CD14-positive monocyte (primary cell): ENCODE data around the gene PRAMEF13. TPM values are rescaled to one million over a fixed set of nuclear protein-coding genes. Genes with fewer than 3 reads are reported as not detected.
"Not testable (repeated sequence)": the region's sequence is repeated elsewhere in the genome, so short reads cannot be mapped to it uniquely, and the experiment has no call there.

ENCODE experiments used
- DNase-seq, 3 donors: peaks; one replicate each; pipeline ENCODE4 v3.0.0-alpha.2; 2011 to 2022
- H2AFZ ChIP-seq: 2 replicates; pipeline ENCODE4 v1.6.0; 2012; ENCODE audit warnings: mild to moderate bottlenecking, low read depth, low read length, inconsistent platforms; ENCODE audit not compliant: insufficient read depth, poor library complexity, severe bottlenecking
- H3K27ac ChIP-seq, 2 donors: 1 replicate in 1 of 2; 2 replicates in 1 of 2; pipeline ENCODE4 v1.5.1; 2012 to 2013; ENCODE audit warnings: low read length in 2 of 2, control low read depth in 1 of 2, inconsistent platforms in 1 of 2, low read depth in 1 of 2, mild to moderate bottlenecking in 1 of 2
- H3K27me3 ChIP-seq, 2 donors: one replicate each; pipeline versions ENCODE4 v1.6.0 to v1.6.1; 2011 to 2013; ENCODE audit warnings: low read length in 2 of 2; ENCODE audit not compliant: control insufficient read depth in 2 of 2, insufficient read depth in 2 of 2
- H3K36me3 ChIP-seq, 2 donors: replicated peaks in 1 of 2; 1 replicate in 1 of 2; 2 replicates in 1 of 2; pipeline versions ENCODE4 v1.5.1 to v1.6.1; 2012 to 2013; ENCODE audit warnings: low read length in 2 of 2, control low read depth in 1 of 2, inconsistent platforms in 1 of 2, mild to moderate bottlenecking in 1 of 2; ENCODE audit not compliant: insufficient read depth in 2 of 2, control insufficient read depth in 1 of 2
- H3K4me1 ChIP-seq, 2 donors: 1 replicate in 1 of 2; 2 replicates in 1 of 2; pipeline versions ENCODE4 v1.5.1 to v1.6.1; 2012 to 2013; ENCODE audit warnings: low read length in 2 of 2, control low read depth in 1 of 2, inconsistent platforms in 1 of 2, mild to moderate bottlenecking in 1 of 2, moderate library complexity in 1 of 2; ENCODE audit not compliant: insufficient read depth in 2 of 2, control insufficient read depth in 1 of 2
- H3K4me2 ChIP-seq: replicated peaks from 2 replicates; pipeline ENCODE3; 2012; ENCODE audit warnings: low read length, moderate library complexity, mild to moderate bottlenecking; ENCODE audit not compliant: poor library complexity, severe bottlenecking; ENCODE audit errors: extremely low read depth
- H3K4me3 ChIP-seq, 3 experiments: fragments of 200-600 bp in 1 of 3; sonication (generic) in 1 of 3; replicated peaks in 1 of 3; 1 replicate in 2 of 3; 2 replicates in 1 of 3; pipeline ENCODE4 v1.5.1; 2011 to 2013; ENCODE audit warnings: low read length in 3 of 3, mild to moderate bottlenecking in 3 of 3, control low read depth in 2 of 3, low read depth in 2 of 3, inconsistent platforms in 1 of 3, moderate library complexity in 1 of 3
- H3K79me2 ChIP-seq: 2 replicates; pipeline ENCODE4 v1.6.0; 2012; ENCODE audit warnings: mild to moderate bottlenecking, control low read depth, inconsistent platforms, low read length, moderate library complexity; ENCODE audit not compliant: insufficient read depth
- H3K9ac ChIP-seq: 2 replicates; pipeline ENCODE4 v1.6.0; 2017; ENCODE audit warnings: low read length, mild to moderate bottlenecking; ENCODE audit not compliant: insufficient read depth, poor library complexity, severe bottlenecking
- H3K9me3 ChIP-seq, 2 donors: replicated peaks in 1 of 2; 1 replicate in 1 of 2; 2 replicates in 1 of 2; pipeline versions ENCODE4 v1.5.1 to v1.6.1; 2012 to 2013; ENCODE audit warnings: low read length in 2 of 2, control low read depth in 1 of 2; ENCODE audit not compliant: control insufficient read depth in 1 of 2, insufficient read depth in 1 of 2
- H4K20me1 ChIP-seq: 2 replicates; pipeline ENCODE4 v1.6.0; 2012; ENCODE audit warnings: mild to moderate bottlenecking, low read length, control low read depth, moderate library complexity; ENCODE audit not compliant: insufficient read depth
- H3K27ac Mint-ChIP-seq, 7 donors: one replicate each; pipeline ENCODE4 v1.8.0; 2020; ENCODE audit warnings: mild to moderate bottlenecking in 7 of 7, mixed read lengths in 7 of 7, moderate library complexity in 6 of 7, inconsistent platforms in 2 of 7
- H3K27me3 Mint-ChIP-seq, 3 donors: one replicate each; pipeline ENCODE4 v1.8.0; 2021 to 2022; ENCODE audit warnings: low read depth in 3 of 3, mild to moderate bottlenecking in 3 of 3, mixed read lengths in 3 of 3, moderate library complexity in 3 of 3, inconsistent platforms in 1 of 3
- H3K36me3 Mint-ChIP-seq, 2 donors: one replicate each; pipeline ENCODE4 v1.8.0; 2020; ENCODE audit warnings: mixed read lengths in 2 of 2, inconsistent platforms in 1 of 2, mild to moderate bottlenecking in 1 of 2
- H3K4me1 Mint-ChIP-seq: one replicate; pipeline ENCODE4 v1.8.0; 2020; ENCODE audit warnings: mild to moderate bottlenecking, mixed read lengths
- H3K4me3 Mint-ChIP-seq, 2 donors: one replicate each; pipeline ENCODE4 v1.8.0; 2020; ENCODE audit warnings: mild to moderate bottlenecking in 2 of 2, mixed read lengths in 2 of 2, moderate library complexity in 1 of 2
- H3K9me3 Mint-ChIP-seq, 7 donors: one replicate each; pipeline ENCODE4 v1.8.0; 2020 to 2022; ENCODE audit warnings: mixed read lengths in 7 of 7, mild to moderate bottlenecking in 6 of 7, moderate library complexity in 6 of 7, inconsistent platforms in 2 of 7
- WGBS: methylation state at CpG from one replicate; pipeline ENCODE4 v1.1.5; 2013; ENCODE audit warnings: missing lambda C conversion rate; ENCODE audit not compliant: insufficient coverage; 5-methylcytosine and 5-hydroxymethylcytosine counted together
- intact Hi-C, 2 donors: fragments of 100-400 bp; cut with micrococcal nuclease; formaldehyde crosslinking; loops; one replicate each; pipeline versions ENCODE4 v1.15.0 to v1.15.1; 2023
- polyA plus RNA-seq, 3 donors: library from polyadenylated mRNA; depleted of rRNA in 1 of 3; unstranded in 2 of 3; stranded (reverse) in 1 of 3; fragments of 300-500 nt in 2 of 3; fragments of >200 nt in 1 of 3; fragmentation: Illumina TruSeq in 2 of 3; gene quantifications; 1 replicate in 2 of 3; 2 replicates in 1 of 3; pipeline ENCODE4 v1.2.3, GENCODE V29; 2012 to 2021
- TF ChIP-seq, protein P1 (sequence below): fragments of 200-600 bp; IDR thresholded peaks from one replicate; pipeline ENCODE4 v1.8.0; 2022; ENCODE audit warnings: antibody characterized with exemption, mild to moderate bottlenecking

PRAMEF13 gene
- polyA plus RNA-seq, 3 donors = not detected

DNA sequence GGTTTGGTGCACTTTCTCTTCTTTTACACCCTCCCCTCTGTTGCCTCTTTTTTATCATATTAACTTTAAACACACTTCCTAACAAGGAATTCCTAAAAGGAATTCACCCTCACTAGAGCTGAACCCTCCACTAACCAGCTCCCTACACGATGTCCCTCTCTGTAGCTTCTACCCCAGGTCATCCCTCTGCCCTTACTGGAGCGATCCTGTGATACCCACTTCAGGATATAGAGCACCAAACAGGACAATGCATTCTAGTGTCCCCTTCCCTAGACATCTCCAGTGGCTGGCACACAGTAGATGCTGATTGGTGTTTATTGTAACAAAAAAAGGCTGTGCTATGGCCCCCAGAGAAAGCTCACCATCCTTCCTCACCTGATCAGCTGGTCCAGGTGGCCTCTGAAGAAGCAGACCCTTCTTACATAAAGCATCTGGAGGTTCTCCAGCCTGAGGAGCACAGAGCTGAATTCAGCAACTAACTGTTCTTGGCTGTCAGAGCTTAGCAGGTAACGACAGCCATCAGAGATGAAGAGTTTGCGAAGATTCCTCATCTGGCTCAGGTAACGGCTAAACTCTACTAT lies 23.4 kb upstream of the PRAMEF13 start:
- H3K27ac Mint-ChIP-seq = no peak overlapping the region
- no peak overlapping the region for H2AFZ ChIP-seq
- H3K9me3 Mint-ChIP-seq = no peaks in the 10 kb centered on the region
- H3K27me3 Mint-ChIP-seq = peaks cover 0 to 6% (median 3%) of the 10 kb centered on the region in 3 donors
- no peaks in the 10 kb centered on the region for H3K27me3 ChIP-seq
- H3K4me2 ChIP-seq = no peak overlapping the region
- TF ChIP-seq, protein P1, sequence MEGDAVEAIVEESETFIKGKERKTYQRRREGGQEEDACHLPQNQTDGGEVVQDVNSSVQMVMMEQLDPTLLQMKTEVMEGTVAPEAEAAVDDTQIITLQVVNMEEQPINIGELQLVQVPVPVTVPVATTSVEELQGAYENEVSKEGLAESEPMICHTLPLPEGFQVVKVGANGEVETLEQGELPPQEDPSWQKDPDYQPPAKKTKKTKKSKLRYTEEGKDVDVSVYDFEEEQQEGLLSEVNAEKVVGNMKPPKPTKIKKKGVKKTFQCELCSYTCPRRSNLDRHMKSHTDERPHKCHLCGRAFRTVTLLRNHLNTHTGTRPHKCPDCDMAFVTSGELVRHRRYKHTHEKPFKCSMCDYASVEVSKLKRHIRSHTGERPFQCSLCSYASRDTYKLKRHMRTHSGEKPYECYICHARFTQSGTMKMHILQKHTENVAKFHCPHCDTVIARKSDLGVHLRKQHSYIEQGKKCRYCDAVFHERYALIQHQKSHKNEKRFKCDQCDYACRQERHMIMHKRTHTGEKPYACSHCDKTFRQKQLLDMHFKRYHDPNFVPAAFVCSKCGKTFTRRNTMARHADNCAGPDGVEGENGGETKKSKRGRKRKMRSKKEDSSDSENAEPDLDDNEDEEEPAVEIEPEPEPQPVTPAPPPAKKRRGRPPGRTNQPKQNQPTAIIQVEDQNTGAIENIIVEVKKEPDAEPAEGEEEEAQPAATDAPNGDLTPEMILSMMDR = no peak
- H3K27ac ChIP-seq = no peak overlapping the region
- no peaks in the 10 kb centered on the region for H4K20me1 ChIP-seq
- no peaks in the 10 kb centered on the region for H3K36me3 ChIP-seq
- H3K79me2 ChIP-seq = no peaks in the 10 kb centered on the region
- no peak overlapping the region for H3K4me3 ChIP-seq
- H3K36me3 Mint-ChIP-seq = no peaks in the 10 kb centered on the region
- H3K4me1 ChIP-seq = no peaks in the 10 kb centered on the region
- intact Hi-C loops = no loop called here
- no peaks in the 10 kb centered on the region for H3K9me3 ChIP-seq
- no peak for DNase-seq
- H3K9ac ChIP-seq = no peak overlapping the region
- WGBS = 87% methylated on average over 4 of the region's 5 CpGs
- H3K4me1 Mint-ChIP-seq = no peaks in the 10 kb centered on the region
- no peak overlapping the region for H3K4me3 Mint-ChIP-seq

DNA sequence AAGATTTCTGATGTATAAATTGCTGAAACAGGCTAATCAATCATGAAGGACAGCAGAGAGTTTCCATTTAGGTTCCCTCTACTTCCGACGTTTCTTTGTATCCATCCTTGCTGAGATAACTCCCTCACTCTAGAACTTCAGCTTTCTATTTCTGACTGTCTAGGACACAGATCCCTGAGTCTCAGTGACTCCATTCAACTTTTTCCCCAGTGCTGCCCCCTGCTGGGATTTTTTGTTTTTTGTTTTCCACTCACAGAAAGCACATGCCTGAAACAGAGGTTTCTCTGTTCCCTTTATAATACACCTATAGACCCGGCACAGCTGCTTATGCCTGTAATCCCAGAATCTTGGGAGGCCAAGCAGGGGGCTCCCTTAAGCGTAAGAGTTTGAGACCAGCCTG lies 21.6 kb upstream of the PRAMEF13 start:
- H3K4me1 ChIP-seq, intact Hi-C loops, H3K36me3 Mint-ChIP-seq, H3K36me3 ChIP-seq, H3K4me1 Mint-ChIP-seq, DNase-seq, H3K4me3 Mint-ChIP-seq, H3K4me3 ChIP-seq, H3K9ac ChIP-seq, H4K20me1 ChIP-seq, H2AFZ ChIP-seq, H3K27ac ChIP-seq, H3K4me2 ChIP-seq, H3K27ac Mint-ChIP-seq, H3K9me3 Mint-ChIP-seq, H3K27me3 ChIP-seq, H3K9me3 ChIP-seq, H3K27me3 Mint-ChIP-seq, H3K79me2 ChIP-seq: not testable (repeated sequence)
- no CpG with 5 or more reads among the region's 4 CpGs for WGBS

DNA sequence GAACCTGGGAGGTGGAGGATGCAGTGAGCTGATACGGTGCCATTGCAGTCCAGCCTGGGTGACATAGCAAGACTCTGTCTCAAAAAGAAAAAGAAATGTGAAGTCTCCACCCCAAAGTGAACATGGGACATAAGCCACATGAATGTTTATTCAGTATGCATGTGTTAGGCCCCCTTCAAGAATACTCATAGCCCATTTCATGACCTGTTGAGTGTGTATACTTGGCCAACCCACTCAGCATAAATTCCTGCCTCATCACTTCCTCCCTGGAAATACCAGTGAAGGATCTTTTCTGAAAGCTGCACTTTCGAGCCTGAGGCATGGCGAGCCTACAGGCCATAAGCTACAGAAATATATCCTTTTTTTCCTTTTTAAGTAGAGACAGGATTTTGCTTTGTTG lies 18.0 kb upstream of the PRAMEF13 start:
- H3K36me3 Mint-ChIP-seq, H3K27me3 ChIP-seq, H3K27ac ChIP-seq, H3K27ac Mint-ChIP-seq, H3K4me1 ChIP-seq, H2AFZ ChIP-seq, H3K4me1 Mint-ChIP-seq, H3K4me3 Mint-ChIP-seq, H3K36me3 ChIP-seq, H3K9me3 ChIP-seq, H4K20me1 ChIP-seq, DNase-seq, H3K9ac ChIP-seq, H3K27me3 Mint-ChIP-seq, H3K4me3 ChIP-seq, H3K79me2 ChIP-seq, H3K4me2 ChIP-seq, H3K9me3 Mint-ChIP-seq, intact Hi-C loops: not testable (repeated sequence)
- no CpG with 5 or more reads among the region's 3 CpGs for WGBS

DNA sequence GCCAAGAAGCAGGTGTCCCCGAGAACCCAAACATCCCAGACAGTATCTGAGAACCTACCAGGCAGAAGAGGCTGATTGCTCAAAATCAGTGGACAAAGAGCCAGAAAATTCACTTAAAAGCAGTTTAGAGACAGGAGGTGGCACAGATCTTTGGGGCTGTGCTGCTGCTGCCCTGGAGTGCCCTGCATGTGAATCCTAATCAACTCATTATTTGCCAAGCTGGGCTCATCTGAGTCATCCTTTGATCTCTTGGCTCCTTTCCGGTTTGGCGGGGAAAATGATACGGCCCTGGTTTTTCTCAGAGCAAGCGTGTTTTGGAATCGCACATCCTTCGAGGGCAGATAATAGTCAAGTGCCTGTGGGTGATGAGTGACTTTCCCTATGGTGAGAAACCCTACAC lies 15.4 kb upstream of the PRAMEF13 start:
- no CpG with 5 or more reads among the region's 7 CpGs for WGBS
- H3K36me3 ChIP-seq, H3K4me3 Mint-ChIP-seq, H3K27me3 ChIP-seq, H3K27ac Mint-ChIP-seq, H3K4me2 ChIP-seq, H3K9me3 Mint-ChIP-seq, H2AFZ ChIP-seq, H3K79me2 ChIP-seq, H3K4me3 ChIP-seq, DNase-seq, H3K27me3 Mint-ChIP-seq, H3K9ac ChIP-seq, H3K4me1 ChIP-seq, H3K36me3 Mint-ChIP-seq, intact Hi-C loops, H3K4me1 Mint-ChIP-seq, H3K27ac ChIP-seq, H3K9me3 ChIP-seq, H4K20me1 ChIP-seq: not testable (repeated sequence)
